ENCODE measurements around the gene THSD4. TPM values are rescaled to one million over a fixed set of nuclear protein-coding genes. Genes with fewer than 3 reads are reported as not detected.

Gene THSD4
- total and polyA plus RNA-seq, 2 of the 8 experiments (the other 6 are each of a cell fraction or from before 2014, with no cell fraction given), result 2.5 to 6.2 TPM

GRCh38 chr15:71409541-71409940 is 294.3 kb downstream of the THSD4 start (continued):
- TF ChIP-seq EZH2 (IDR thresholded peaks at IDR 0.05; ENCODE audit: low read depth, low read length, severe bottlenecking) (no peak), NRF1 (IDR thresholded peaks at IDR 0.05; ENCODE audit: low read depth, low read length) (no peak), ZNF274 (IDR thresholded peaks at IDR 0.05; ENCODE audit: borderline replicate concordance, extremely low read depth, low read length) (no peak), CHD7 (IDR thresholded peaks at IDR 0.05; ENCODE audit: insufficient replicate concordance, low read length) (no peak), KDM5A (IDR thresholded peaks at IDR 0.05; ENCODE audit: low read length) (no peak), SP2 (IDR thresholded peaks at IDR 0.05; ENCODE audit: low read length) (no peak)

Measured in H1 (cell line).